NCI-H82 treated with DMSO at 0.1 percent for 48 hours (cell line): ENCODE results near the gene MICALL2.
A peak's percentile ranks its signal among the peaks of the same experiment; 100 is the strongest.

Source experiments
- DNase-seq: peaks from one replicate; lab custom pipeline; 2025; ENCODE audit not compliant: unreplicated experiment; lab: John Stamatoyannopoulos, UW

MICALL2 gene

DNA sequence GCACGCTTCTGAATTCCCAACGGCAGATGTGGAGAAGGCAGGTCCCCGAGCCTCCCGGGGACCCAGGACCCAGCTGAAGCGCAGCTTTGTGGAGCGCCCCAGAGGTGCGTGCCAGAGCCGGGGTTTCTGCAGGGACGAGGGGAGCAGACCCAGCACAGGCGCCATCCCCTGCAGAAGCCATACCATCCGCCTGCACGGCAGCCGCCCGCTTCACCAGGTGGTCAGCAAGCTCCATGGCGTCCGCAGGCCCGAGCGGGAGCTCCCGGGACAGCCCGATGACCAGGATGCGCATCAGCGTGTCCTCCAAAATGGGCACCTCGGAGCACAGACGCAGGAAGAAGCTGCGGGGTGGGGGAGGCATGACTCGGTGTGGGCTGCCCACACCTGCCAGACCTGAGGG is 34.3 kb upstream of the MICALL2 start:
- DNase-seq = no peak

DNA sequence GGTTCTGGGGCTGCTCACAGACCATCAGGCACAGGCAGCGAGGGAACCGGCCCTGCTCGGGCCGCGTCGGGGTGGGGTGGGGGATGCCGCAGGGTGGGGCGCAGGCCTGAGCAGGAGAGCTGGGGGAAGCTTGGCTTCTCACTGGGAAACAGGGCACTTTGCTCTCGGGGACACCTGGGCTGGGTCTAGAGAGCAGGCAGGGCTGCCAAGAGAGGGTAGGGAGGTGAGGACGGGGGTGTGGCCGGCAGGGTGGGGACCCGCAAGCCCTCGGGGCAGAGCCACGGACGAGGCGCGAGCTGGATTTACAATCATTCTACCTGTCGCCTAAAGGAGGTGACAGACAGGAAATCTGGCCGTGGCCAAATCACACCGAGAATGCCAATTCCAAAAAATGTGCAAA is 33.9 kb upstream of the MICALL2 start:
- DNase-seq = no peak

DNA sequence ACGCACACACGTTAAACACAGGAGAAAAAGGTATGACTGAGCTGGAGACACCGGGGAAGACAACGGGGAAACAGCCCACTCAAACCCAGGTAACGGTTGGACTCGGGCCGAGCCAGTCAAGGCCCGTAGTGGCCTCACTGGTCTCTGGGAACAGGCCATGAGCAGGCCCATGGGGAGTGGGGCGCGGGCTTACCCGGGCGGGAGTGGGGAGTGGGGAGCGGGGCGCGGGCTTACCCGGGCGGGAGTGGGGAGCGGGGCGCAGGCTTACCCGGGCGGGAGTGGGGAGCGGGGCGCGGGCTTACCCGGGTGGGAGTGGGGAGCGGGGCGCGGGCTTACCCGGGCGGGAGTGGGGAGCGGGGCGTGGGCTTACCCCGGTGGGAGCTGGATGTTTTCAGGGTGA is 33.4 kb upstream of the MICALL2 start:
- DNase-seq = no peak

DNA sequence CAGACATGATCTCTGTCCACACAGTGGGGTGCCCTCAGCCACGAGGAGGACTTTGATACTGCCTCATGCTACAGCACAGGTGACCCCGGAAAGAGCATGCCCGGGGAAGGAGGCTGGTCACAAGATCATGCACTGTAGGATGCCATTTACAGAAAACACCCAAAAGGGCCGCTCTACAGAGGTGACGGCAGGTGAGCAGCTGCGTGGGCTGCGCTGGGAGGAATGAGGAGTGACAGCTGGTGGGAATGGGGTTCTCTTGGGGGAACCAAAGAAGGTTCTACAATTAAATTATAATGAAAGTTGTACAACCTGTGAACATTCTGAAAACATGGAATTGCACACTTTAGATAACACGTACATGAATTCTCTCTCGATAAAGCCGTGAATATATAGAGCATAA is 33.0 kb upstream of the MICALL2 start:
- DNase-seq = no peak

DNA sequence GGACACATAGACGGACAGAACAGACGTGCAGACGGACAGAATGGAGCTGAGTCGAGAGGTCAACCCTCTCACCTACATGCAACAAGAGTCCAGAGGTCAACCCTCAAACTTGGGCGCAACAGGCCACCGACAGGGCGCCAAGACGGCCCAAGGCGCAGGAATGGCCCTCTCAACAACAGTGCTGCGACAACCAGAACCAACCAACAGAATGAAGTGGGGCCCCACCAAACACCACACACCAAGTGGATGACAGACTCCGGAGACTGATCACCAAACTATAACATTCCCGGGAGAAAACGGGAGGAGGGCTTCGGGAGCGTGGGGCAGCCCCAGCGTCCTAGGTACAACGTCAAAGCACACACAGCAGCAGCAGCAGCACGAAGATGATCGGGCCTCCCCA is 31.6 kb upstream of the MICALL2 start:
- no peak for DNase-seq

DNA sequence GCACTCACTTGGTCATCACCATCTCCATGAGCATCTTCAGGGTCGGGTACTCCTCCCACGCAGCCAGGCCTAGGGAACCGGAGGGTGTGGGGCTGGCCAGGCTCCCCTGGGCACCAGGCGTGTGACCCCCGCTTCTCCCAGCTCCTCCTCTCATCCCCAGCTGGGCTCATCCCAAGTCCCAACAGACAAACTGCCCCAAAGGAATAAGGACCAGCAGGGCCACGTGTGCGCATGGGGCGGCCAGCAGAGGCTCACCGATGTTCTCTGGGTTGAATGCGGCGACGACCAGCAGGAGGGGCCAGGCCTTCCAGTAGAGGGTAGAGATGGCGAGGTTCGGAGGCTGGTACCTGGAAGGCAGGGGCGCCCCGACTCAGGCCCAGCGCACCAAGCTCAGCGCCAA is 30.1 kb upstream of the MICALL2 start:
- DNase-seq = no peak

DNA sequence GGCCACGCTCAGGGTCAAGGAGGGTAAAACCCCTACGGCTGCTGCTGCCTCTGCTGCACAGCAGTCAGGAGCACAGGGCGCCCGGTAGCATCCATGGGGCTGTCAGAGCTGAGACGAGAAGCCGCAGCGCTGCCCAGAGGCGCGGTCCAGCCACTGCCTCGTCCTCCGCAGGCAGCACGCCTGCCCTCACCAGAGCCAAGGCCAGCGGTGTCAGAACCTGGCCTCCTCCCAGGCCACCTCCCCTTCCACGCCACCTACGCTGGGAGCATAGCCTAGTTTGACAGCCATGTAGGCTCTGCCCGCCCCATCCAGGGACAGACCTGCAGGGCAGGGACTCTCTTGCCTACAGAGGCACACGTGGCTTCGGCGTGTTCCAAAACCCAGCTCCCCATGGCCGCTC is 28.7 kb upstream of the MICALL2 start:
- DNase-seq = no peak

DNA sequence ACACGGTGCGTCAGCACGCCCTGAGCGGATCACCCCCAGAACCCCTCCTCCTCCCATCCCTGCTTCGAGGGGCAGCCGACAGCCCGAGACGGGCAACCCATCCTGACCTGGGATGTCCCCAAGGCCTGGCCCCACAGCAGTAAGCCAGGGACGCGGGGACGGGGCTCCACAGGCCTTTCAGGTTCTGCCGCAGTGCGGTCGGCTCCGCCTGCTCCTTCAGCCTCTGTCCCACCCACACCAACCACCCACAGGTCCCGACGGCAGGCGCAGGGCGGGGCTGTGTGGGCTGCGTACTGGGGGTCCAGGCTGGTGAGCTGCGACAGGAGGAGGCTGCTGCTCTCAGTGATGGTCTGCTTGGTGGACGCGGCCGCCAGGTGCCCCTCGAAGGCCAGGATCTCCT is 28.2 kb upstream of the MICALL2 start:
- no peak for DNase-seq

DNA sequence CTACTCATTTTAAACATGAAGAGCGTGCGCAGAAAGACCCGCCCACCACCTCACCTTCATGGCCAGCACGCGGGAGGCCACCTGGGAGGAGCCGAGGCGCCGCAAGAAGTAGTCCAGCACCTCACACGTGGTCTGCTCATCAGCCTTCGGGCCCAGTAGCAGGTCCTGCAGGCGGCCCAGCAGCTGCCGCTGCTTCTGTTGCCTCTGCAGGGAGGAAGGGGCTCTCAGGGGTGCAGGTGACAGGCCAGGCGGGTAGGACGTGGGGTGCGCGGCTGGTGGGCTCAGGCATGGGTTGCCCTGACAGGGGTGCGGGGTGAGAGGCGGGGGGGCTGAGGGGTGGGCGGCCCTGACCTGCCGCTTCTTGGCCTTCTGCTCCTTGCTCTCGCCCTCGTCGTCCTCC is 27.3 kb upstream of the MICALL2 start:
- DNase-seq = no peak

DNA sequence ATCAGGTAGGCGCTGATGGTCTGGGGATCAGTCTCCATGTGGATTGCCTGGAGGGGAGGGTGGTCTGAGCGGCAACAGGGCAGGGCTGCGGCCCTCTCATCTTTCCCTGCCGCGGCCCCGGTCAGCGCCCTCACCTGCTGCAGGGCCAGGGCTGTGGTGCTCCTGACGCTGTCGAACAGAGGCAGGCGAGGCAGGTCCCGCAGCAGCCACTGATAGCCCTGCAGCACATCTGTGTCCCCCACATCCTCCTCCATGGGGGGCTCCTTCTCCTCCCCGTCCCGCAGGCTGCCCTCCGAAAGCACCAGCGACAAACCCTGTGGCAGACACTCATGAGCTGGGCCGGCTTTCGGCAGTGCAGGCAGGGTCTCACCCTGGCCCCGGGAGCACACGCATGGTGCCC is 25.9 kb upstream of the MICALL2 start:
- no peak for DNase-seq

DNA sequence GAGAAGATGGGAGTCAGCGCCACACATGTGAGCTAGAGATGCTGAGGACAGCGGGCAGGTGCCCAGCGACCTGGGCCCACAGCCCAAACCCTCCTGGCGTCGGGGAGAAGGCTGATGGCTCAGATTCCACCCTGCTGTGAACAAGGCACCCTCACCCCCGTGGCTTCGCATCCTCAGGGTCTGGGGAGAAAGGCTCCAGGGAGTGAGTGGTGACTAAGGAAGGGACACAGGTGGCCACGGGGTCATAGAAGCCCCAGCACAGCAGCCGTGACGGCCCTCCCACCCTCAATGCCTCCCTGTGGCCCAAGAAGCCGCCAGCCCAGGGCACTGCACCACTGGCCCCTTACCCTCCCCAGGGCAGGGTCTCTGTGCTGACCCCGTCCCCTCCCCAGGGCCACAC is 25.3 kb upstream of the MICALL2 start:
- DNase-seq = no peak

DNA sequence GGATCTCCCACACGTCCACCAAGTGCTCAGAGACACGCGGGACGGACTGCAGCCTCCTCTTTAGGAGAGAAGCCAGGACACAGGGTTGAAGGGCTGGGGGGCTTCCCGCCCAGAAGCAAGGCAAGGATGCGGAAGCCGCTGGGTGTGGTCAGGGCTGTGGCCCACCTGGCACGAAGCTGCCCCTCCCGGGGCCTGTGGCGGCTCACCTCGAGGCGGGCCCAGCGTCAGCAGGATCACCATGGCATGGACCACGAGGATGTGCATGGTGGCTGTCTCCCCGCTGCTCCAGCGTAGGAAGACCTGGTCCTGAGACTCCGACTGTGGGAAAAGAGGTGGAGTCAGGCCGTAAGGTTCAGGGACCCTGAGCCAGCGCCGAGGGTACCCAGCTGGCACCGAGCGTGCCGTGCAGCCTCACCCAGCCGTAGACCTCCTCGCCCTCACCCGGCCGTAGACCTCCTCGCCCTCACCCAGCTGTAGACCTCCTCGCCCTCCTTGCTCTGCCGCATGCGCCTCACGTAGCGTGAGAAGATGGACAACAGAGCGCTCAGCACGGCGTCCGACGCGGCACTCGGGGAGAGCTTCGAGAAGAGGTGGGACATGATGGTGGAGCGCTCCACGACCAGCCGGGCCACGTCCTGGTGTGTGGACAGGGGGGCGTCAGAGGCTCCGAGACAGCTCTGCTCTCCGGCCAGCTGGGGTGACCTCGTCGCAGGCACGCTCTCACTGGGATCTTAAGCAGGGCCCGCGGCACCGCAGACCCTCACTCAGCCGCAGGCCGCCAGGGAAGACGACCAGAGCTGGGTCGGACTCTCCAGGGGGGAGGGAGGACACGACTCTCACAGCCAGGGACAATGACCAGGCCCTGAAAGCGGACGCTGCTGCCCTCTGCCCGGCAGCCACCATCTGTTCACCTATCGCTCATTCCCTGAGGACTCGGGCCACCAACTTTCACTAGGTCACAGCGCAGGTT is 24.6 kb upstream of the MICALL2 start:
- no peak for DNase-seq

DNA sequence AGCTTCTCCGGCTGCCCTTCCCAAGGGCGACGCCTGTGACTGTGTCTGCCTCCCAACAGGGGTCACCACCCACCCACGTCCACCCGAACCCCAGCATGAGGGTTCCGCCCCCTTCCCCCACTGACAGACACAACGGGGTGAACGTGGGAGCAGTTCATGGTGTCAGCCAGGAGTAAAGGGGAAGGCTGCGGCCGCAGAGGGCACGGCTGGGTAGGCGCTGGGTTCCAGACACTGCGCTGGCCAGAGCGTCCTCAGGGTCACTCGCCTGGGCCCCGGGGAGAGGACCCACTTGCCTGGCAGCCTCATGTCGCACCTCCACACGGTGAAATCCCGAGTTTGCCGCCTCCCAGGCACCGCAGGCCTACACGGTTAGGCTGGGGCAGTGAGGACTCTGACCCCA is 23.8 kb upstream of the MICALL2 start:
- DNase-seq = no peak

DNA sequence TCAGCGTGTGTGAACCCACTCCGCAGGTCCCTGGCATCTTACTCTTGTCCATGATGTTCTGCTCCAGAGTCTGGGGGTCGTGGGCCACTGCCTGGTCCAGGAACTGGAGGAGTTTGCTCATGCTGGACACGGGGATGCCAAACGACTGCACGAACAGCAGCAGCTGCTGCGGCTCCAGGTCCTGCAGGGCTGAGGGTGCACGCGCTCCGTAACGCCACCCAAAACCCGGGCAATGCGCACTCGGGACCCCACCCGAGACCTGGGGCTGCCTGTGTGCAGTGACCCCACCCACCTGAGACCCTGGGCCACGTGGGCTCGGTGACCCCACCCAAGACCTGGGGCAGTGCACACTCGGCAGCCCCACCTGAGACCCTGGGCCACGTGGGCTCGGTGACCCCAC is 22.0 kb upstream of the MICALL2 start:
- no peak for DNase-seq

DNA sequence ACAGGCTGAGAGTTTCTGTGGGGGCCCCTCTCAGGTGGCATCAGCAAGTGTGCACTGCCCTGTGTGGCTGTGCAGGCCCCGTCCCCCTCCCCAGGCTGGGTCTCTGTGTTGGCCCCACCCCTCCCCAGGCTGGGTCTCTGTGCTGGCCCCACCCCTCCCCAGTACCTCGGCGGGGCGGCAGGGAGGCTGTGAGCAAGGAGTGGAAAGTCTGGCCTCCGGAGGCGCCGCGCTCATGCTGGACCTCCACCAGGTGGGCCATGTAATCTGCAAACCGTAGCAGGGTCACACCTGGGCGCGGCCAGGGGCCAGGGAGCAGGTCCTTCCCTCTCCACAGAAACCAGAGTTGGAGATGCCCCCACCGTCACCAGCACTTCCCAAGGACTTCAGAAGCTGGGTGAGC is 21.4 kb upstream of the MICALL2 start:
- no peak for DNase-seq

DNA sequence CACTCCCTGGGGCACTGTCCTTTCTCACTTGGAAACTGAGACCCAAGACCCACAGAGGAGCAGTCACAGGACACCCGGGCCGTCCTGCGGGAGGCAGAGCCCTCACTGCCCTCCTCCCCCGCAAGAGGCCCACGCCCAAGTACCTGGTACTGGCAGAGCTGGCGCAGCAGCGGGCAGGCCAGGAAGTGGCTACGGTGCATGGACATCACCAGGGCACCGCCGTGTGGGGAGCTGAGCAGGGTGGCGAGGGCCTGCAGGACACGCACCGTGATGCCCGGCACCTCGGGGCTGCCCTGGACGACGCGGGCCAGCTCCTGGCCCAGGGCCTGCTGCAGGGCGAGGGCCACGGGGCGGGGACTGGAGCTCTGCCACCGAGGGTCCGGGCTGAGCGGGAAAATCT is 20.0 kb upstream of the MICALL2 start:
- no peak for DNase-seq

DNA sequence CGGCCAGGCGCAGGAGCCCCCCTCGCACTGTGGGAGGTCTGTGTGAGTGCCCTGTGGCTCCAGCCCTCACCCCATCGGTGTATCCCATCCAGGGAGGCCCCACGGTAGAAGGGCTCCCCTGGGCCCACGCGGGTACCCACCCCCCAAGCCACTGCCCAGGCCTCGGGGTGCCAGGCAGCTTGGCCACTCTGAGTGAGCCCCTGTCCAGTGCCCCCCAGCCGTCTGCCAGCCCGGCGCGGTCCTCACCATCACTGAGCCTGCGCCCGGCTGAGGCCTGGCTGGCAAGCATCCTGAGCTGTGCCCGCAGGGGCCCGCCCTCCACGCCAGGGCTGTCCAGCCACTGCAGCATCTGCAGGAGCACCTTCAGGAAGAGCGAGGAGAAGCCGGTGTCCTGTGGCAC is 19.2 kb upstream of the MICALL2 start:
- no peak for DNase-seq

DNA sequence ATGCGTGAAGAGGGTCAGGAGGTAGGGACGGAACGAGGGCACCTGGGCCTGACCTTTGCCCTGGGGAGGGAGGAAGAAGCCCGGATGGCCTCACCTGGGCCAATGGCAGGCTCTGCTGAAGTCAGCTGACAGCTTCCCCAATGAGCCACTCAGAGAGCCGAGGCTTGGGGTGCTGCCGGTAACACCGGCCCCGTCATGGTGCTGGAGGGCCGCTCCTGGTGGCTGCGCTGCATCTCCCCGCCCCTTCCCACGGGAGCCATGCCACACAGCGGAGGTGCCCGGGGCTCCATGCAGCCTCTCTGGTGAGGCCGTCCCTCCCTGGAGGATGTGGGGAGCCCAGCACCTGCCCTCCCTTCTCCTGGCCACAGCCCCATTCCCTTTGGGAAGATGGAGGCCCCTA is 17.6 kb upstream of the MICALL2 start:
- no peak for DNase-seq

DNA sequence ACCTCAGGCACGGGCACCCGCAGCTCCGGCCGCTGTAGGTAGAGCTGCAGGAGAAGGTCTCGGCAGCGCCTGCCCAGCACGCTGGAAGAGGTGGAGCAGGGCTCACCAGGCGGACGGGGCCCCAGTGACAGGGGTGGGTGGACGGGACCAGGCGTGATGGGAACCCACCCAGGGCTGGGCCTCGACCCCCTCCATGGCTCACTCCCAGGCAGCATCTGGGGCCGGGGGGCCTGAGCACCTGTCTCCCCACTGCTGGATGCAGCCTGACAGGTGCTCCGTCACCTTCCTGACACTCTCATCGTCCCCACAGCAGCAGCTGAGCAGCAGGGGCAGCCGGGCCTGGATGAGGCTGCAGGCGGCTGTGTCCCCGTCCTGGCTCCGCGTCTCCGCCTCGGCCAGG is 16.7 kb upstream of the MICALL2 start:
- DNase-seq = no peak

DNA sequence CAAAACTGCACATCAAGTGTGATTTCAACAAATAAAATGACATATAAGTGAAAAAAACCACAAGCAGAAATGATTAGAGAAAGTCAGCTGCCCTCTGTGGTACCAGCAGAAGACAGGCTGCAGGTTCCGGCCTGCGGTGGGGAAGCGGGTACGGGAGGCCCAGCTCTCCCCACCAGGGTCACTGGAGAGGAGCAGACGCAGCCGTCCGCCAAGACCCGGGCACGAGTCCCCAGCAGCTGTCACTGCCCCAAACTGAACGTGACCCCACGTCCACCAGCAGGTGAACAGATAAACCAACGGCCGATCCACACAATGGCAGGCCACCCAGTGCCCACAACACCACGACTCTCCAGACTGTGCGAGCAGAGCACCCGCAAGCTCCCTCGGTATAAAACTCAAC is 16.1 kb upstream of the MICALL2 start:
- DNase-seq = no peak

DNA sequence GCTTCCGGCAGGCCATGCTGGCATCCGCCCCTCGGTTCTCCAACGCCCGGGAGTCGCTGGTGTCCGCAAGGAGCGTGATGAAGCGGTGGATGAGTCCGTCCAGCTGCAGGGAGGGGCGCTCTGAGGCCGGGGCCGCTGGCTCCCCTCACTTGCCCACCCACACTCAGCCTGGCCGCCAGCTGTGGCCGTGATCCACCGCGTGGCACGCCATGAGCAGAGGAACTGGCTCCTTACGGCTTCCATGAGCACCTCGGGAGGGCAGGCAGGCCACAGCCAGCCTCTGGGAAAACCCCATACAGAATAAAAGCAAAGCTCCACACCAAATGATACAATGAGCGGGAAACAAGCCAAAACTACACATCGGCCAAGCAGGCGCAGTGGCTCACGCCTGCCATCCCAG is 15.5 kb upstream of the MICALL2 start:
- no peak for DNase-seq

DNA sequence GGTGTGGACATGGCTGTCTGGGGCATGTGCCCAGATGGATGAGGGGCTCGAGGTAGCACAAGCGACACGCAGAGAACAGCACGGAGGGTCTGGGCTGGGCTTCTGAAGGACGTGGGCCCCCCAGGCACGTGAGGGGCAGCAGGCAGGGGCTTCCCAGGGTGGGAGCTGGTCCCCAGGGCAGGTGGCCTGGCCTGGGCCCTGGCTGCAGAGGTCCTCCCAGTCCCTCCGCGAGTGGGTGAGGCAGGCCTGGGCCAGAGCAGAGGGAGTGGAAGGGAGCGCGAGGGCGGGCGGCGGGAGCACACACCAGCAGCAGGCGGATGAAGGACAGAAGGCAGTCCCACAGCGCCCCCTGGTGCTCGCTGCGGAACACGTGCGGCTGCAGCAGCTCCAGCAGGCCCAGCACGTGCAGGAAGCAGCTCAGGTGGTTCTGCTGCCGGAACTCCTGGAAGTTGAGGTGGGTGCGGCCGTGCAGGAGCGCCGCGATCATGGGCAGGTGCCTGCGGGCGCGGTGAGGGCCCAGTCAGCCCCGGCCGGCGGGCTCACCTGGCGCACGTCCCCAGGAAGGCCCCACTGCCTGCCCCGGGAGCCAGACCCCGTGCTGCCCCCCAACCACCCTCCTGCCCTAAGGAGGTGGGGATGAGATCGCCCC is 14.7 kb upstream of the MICALL2 start:
- DNase-seq = peak; percentile 32

DNA sequence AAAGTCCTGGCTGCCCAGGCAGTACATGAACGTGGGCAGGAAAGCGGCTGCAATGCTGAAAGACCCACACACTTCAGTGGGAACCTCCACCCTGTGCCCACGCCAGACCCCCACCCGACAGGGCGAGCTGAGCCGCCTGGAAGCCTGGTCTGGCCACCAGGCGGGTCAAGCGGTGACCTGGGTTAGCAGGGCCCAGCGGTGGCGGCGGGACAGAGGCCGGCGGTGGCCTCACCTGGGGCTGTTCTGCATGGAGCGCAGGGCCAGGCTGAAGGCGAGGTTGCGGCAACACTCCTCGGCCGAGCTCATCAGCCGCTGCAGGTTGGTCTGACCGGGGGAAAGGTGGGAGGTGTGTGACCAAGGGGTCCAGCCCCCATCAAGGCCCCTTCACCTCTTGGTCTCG is 11.6 kb upstream of the MICALL2 start:
- no peak for DNase-seq
